Type B pancreatic cell (in vitro differentiated cells): ENCODE data around the gene HTR4. TPM values are rescaled to one million over a fixed set of nuclear protein-coding genes. Genes with fewer than 3 reads are reported as not detected.

ENCODE experiments used
- DNase-seq: peaks from one replicate; pipeline ENCODE4 v3.0.0; 2021; ENCODE audit warnings: mixed read lengths; ENCODE audit not compliant: unreplicated experiment; ENCODE audit errors: extremely low spot score
- H3K27ac Mint-ChIP-seq: 2 replicates; pipeline ENCODE4 v1.8.0; 2021; ENCODE audit warnings: mild to moderate bottlenecking, mixed read lengths
- H3K27me3 Mint-ChIP-seq: 2 replicates; pipeline ENCODE4 v1.8.0; 2021; ENCODE audit warnings: mixed read lengths
- H3K36me3 Mint-ChIP-seq: 2 replicates; pipeline ENCODE4 v1.8.0; 2021; ENCODE audit warnings: mixed read lengths
- H3K4me1 Mint-ChIP-seq: one replicate; pipeline ENCODE4 v1.8.0; 2021; ENCODE audit warnings: mixed read lengths; ENCODE audit not compliant: unreplicated experiment
- H3K4me3 Mint-ChIP-seq: 2 replicates; pipeline ENCODE4 v1.8.0; 2021; ENCODE audit warnings: mild to moderate bottlenecking, mixed read lengths
- H3K9me3 Mint-ChIP-seq: 2 replicates; pipeline ENCODE4 v1.8.0; 2021; ENCODE audit warnings: mixed read lengths
- total RNA-seq: library from RNA; stranded (reverse); gene quantifications from 2 replicates; pipeline ENCODE4 v1.2.1, GENCODE V29; 2021; ENCODE audit warnings: low replicate concordance
- TF ChIP-seq, protein P1 (sequence below): fragments of 200-600 bp; sonication (generic); conservative IDR thresholded peaks from 2 replicates; pipeline ENCODE4 v1.5.0; 2021; ENCODE audit warnings: antibody characterized with exemption, mild to moderate bottlenecking

HTR4 gene
- total RNA-seq, 1 donor from 2014 or later, result 0.29 TPM

- Mint-ChIP-seq H3K4me3 (no peak overlapping the region), H3K27ac (no peak overlapping the region), H3K9me3 (no peaks in the 10 kb centered on the region), H3K27me3 (no peaks in the 10 kb centered on the region), H3K4me1 (no peaks in the 10 kb centered on the region), H3K36me3 (no peaks in the 10 kb centered on the region)
- TF ChIP-seq, protein P1, sequence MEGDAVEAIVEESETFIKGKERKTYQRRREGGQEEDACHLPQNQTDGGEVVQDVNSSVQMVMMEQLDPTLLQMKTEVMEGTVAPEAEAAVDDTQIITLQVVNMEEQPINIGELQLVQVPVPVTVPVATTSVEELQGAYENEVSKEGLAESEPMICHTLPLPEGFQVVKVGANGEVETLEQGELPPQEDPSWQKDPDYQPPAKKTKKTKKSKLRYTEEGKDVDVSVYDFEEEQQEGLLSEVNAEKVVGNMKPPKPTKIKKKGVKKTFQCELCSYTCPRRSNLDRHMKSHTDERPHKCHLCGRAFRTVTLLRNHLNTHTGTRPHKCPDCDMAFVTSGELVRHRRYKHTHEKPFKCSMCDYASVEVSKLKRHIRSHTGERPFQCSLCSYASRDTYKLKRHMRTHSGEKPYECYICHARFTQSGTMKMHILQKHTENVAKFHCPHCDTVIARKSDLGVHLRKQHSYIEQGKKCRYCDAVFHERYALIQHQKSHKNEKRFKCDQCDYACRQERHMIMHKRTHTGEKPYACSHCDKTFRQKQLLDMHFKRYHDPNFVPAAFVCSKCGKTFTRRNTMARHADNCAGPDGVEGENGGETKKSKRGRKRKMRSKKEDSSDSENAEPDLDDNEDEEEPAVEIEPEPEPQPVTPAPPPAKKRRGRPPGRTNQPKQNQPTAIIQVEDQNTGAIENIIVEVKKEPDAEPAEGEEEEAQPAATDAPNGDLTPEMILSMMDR, result no peak
- no peak for DNase-seq
These were observed 186.4 kb downstream of the HTR4 start for GRCh38 chr5:148467958-148468357.

DNA sequence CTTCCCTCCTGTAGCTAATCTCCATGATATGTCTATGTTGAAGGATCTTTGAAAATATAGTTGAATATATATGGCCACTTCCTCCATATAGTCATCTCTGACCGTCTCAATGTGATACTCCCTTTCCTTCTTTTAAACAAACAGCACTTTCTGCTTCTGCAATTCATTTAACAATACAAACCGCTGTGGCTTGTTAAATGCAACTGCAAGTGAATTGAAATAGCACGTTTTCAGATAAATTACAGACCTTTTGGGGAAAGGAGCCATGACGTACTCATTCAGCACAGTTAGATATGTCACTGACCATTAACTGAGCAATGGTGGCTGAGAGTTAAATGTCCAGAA is 188.1 kb downstream of the HTR4 start:
- H3K27me3 Mint-ChIP-seq, result no peaks in the 10 kb centered on the region
- H3K4me1 Mint-ChIP-seq, result no peaks in the 10 kb centered on the region
- TF ChIP-seq, protein P1, result no peak
- no peaks in the 10 kb centered on the region for H3K36me3 Mint-ChIP-seq
- no peak for DNase-seq
- H3K27ac Mint-ChIP-seq, result no peak overlapping the region
- H3K4me3 Mint-ChIP-seq, result no peak overlapping the region
- H3K9me3 Mint-ChIP-seq, result no peaks in the 10 kb centered on the region

- Mint-ChIP-seq H3K4me3 (no peak overlapping the region), H3K4me1 (no peaks in the 10 kb centered on the region), H3K27me3 (no peaks in the 10 kb centered on the region), H3K27ac (no peak overlapping the region), H3K36me3 (no peaks in the 10 kb centered on the region), H3K9me3 (no peaks in the 10 kb centered on the region)
- DNase-seq, result no peak
- TF ChIP-seq, protein P1, result no peak
These were observed 188.7 kb downstream of the HTR4 start for GRCh38 chr5:148465381-148466235.

DNA sequence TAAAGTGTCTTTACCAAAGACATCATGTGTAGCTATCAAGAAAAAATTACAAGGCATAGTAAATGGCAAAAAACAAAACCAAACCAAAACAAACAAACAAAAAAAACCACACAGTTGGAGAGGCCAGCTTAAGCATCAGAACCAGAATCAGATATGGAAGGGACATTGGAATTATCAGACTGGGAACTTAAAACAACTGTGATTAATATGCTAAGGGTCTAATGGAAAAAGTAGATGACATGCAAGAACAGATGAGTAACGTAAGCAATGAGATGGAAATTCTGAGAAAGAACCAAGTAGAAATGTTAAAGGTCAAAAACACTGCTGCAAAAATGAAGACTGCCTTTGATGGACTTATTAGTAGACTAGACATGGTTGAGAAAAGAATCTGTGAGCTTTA is 194.7 kb downstream of the HTR4 start:
- DNase-seq, result no peak
- Mint-ChIP-seq H3K27me3 (no peaks in the 10 kb centered on the region), H3K4me3 (no peak overlapping the region), H3K36me3 (no peaks in the 10 kb centered on the region), H3K4me1 (no peaks in the 10 kb centered on the region), H3K9me3 (no peaks in the 10 kb centered on the region), H3K27ac (no peak overlapping the region)
- TF ChIP-seq, protein P1, result no peak

GRCh38 chr5:148458036-148458888 is 196.1 kb downstream of the HTR4 start:
- Mint-ChIP-seq H3K27me3 (no peaks in the 10 kb centered on the region), H3K4me1 (no peaks in the 10 kb centered on the region), H3K36me3 (no peaks in the 10 kb centered on the region), H3K27ac (no peak overlapping the region), H3K4me3 (no peak overlapping the region), H3K9me3 (no peaks in the 10 kb centered on the region)
- TF ChIP-seq, protein P1, result no peak
- DNase-seq, result no peak
